Effector memory CD4-positive, alpha-beta T cell (primary cell): ENCODE results near the gene ARL3.

Experiments
- DNase-seq, 3 donors: peaks; one replicate each; pipeline ENCODE4 v3.0.0-alpha.2; 2020
- H3K27ac ChIP-seq: 2 replicates; pipeline ENCODE4 v1.7.0; 2013; ENCODE audit warnings: mild to moderate bottlenecking, low read length, moderate library complexity; ENCODE audit not compliant: insufficient read depth, poor library complexity, severe bottlenecking
- H3K27me3 ChIP-seq: replicated peaks from 2 replicates; pipeline ENCODE4 v1.7.0; 2013; ENCODE audit warnings: mild to moderate bottlenecking, low read length; ENCODE audit not compliant: insufficient read depth, control insufficient read depth, poor library complexity, severe bottlenecking
- H3K36me3 ChIP-seq: 2 replicates; pipeline ENCODE4 v1.7.0; 2013; ENCODE audit warnings: mild to moderate bottlenecking, low read length, moderate library complexity; ENCODE audit not compliant: control insufficient read depth, insufficient read depth
- H3K4me1 ChIP-seq: 2 replicates; pipeline ENCODE4 v1.7.0; 2013; ENCODE audit warnings: low read length, mild to moderate bottlenecking; ENCODE audit not compliant: control insufficient read depth, insufficient read depth, poor library complexity, severe bottlenecking
- H3K4me3 ChIP-seq: 2 replicates; pipeline ENCODE4 v1.7.0; 2013; ENCODE audit warnings: low read length, low read depth, mild to moderate bottlenecking; ENCODE audit not compliant: insufficient read depth, poor library complexity, severe bottlenecking
- H3K9me3 ChIP-seq: 2 replicates; pipeline ENCODE4 v1.7.0; 2013; ENCODE audit warnings: mild to moderate bottlenecking, low read length, moderate library complexity; ENCODE audit not compliant: control insufficient read depth

Gene ARL3

DNA sequence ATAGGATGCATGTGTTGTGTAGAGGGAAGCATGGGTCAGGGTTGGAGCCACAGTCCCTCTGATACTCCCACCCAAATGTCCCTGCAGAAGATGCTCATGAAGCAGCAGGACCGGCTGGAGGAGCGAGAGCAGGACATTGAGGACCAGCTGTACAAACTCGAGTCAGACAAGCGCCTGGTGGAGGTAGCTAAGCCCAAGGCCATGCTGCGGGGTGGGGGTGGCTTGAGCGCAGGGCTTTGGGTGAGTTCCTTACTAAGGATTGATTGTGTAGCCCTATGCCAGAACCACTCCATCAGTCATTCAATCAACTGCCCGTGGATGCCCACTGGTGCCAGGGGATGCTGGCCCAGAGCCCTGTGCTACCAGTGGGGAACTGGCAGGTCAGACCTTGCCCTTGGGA, 59.6 kb downstream of the ARL3 start:
- H3K36me3 ChIP-seq: peaks cover 55% of the 10 kb centered on the region
- DNase-seq: no peak
- H3K27ac ChIP-seq: no peak overlapping the region
- H3K4me3 ChIP-seq: no peak overlapping the region
- H3K4me1 ChIP-seq: peaks cover 37% of the 10 kb centered on the region
- no peaks in the 10 kb centered on the region for H3K9me3 ChIP-seq
- no peaks in the 10 kb centered on the region for H3K27me3 ChIP-seq

DNA sequence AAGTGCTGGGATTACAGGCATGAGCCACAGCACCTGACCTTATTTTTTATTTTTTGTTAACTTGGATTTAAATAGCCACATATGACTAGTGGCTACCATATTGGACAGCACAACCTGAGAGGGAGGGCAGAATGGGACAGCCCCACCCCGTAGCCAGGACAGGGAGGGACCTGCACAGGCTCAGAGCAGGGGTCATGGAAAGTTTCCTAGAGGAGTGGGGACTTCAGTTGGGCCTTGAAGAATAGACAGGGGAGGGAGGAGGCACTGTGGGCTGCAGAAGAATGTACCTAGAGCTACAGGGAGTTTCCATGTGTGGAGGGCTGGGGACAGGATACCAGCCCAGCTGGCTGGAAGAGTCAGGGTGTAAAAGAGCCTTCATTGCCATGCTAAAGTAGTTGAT, 61.1 kb downstream of the ARL3 start:
- peaks cover 47% of the 10 kb centered on the region for H3K36me3 ChIP-seq
- peaks cover 44% of the 10 kb centered on the region for H3K4me1 ChIP-seq
- H3K4me3 ChIP-seq: no peak overlapping the region
- H3K27me3 ChIP-seq: no peaks in the 10 kb centered on the region
- H3K27ac ChIP-seq: peak overlapping the region; percentile 29
- no peaks in the 10 kb centered on the region for H3K9me3 ChIP-seq
- no peak for DNase-seq

DNA sequence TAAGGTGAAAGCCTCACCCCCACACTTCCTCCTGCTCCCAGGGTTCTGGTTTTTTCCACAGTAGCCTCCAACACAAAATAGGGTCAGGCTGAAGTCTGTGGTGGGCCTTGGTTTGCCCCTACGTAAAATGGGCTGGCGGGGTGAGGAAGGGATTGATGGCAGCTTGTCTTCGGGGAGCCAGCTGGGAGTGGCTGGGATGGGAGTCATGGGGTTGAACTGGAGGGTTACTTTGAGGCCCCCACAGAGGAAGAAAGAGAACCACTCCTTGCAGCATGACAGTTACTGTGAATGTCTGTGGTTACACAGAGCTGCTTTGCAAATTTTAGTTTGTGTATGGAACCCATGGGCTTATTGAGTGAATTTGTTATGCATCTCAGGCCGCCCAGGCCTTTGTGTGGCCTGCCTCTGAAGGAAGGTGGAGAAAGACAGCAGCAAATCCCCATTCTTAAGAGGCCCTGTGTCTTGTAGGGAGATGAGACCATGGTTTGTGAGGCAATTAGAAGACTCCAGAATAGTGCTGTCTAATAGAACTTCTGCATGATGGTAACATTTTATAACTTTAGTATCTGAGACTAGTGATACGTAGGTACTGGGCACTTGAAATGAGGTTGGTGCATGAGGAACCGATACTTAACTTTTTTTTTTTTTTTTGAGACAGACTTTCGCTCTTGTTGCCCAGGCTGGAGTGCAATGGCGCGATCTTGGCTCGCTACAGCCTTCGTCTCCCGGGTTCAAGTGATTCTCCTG, 61.9 kb downstream of the ARL3 start:
- H3K4me1 ChIP-seq: peaks cover 51% of the 10 kb centered on the region
- no peaks in the 10 kb centered on the region for H3K27me3 ChIP-seq
- DNase-seq: no peak
- H3K27ac ChIP-seq: peak overlapping the region; percentile 50
- H3K9me3 ChIP-seq: no peaks in the 10 kb centered on the region
- peaks cover 45% of the 10 kb centered on the region for H3K36me3 ChIP-seq
- H3K4me3 ChIP-seq: no peak overlapping the region

DNA sequence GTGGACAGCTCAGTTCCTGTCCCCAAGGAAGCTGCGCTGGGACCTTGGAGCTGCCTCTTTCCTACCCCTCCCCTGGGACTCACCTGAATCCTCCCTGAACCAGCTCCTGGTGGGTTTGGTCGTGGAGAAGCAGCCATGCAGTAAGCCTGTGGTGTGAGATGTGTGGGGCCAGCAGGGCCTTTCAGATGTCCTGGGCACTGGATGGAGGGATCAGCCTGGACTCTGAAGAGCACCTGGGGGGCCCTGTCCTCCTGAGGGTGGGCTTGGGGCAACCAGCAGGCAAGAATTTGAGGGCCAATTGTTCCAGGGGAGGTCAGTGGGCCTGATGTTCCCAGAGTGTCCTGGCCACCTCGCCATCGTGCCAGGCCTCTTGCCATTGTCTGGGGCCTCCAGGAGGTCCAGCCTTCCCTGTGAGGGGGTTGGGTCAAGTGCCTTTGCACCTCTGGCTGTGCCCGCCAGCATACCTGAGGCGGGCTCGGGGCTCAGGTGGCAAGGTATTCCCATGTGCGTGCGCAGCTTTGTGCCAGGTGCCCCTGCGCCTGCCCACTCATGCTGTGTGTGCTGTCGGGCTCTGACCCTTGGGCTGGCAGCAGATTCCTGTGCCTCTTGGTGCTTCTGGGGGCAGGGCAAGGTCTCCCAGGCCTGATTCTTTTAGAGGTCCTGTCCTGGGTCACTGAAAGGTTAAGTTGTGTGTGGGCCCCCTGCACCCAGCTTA, 62.6 kb downstream of the ARL3 start:
- no peak for DNase-seq
- H3K9me3 ChIP-seq: no peaks in the 10 kb centered on the region
- peaks cover 56% of the 10 kb centered on the region for H3K4me1 ChIP-seq
- peak overlapping the region; percentile 50 for H3K27ac ChIP-seq
- H3K36me3 ChIP-seq: peaks cover 38% of the 10 kb centered on the region
- no peaks in the 10 kb centered on the region for H3K27me3 ChIP-seq
- H3K4me3 ChIP-seq: no peak overlapping the region

DNA sequence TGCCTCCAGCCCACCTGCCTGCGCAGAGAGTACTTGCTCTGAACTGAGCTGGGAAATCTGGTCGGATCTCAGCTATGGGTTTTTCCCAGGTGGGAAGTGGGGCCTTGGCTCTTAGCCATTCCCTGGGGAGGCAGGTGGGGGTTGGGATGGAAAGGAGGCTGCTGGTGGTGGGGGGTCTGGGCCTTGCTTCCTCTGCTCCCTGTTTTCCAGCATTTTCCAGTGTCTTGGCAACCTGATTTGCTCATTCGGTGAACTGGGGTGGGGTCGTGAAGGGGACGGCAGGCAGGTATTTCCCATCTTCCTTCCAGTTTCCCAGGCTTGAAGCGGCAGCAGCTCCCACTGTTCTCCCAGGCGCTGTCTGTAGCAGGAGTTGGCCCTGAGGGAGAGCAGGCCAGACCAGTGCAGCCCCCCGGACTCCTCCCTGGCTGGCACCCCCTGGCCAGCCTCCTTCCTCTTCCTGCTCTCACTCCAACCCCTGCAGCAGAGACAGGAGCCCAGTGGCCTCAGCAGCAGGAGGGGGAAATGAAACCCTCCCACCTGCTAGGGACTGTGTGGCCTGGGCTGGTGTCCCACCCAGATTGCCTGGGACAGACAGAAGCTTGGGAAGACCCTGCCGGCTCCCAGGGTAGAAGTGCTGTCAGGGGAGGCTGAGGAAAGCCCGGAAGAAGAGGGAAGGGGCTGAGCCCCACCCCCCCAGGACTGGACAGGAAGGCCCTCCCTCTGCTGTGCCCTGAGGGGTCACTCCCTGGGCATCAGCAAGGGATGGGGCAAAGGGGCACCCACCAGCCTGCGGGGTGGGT, 63.3 kb downstream of the ARL3 start:
- Histone ChIP-seq H3K27me3 (no peaks in the 10 kb centered on the region), H3K9me3 (no peaks in the 10 kb centered on the region), H3K4me3 (no peak overlapping the region), H3K27ac (peak overlapping the region; percentile 50), H3K4me1 (peaks cover 60% of the 10 kb centered on the region), H3K36me3 (peaks cover 30% of the 10 kb centered on the region)
- no peak for DNase-seq

DNA sequence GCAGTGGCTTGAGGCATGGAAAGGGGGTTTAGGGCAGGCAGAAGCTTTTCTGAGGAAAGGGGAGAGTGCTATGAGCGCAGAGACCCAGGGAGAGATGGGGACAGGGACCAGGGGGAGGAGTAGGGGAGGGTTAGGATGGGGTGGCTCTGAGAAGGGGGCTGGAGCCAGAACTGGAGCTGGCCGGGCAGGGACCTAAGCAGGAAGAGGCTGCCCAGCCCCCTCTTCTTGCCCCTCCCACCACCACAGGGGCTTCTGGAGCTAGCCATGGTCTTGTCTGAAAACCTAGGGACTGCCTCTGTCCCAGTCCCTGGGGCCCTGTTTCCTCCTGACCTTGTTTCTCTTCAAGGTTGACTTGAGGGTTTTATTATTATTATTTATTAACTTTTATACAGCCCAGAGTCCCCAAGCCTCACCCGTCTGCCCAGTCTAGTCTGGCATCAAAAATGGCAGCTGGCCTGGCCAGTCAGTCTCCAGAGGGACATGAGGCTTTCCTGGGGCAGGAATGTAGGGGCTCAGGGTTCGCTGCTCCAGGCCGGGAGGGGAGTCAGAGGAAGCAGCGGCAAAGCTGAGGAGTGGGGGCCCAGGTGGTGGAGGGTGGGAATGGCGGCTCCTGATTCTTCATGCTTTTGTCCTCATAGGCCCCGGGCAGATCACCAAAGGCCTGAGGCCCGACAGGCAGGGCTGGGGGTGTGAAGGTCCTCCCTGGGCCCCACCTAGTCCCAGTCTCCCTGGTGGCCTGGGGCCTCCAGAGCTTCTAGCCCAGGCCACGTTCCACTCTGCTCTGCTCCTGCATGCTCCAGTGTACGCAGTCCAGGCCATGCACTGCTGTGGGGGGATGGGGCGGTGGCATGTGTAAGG, 64.2 kb downstream of the ARL3 start:
- H3K27me3 ChIP-seq: no peaks in the 10 kb centered on the region
- H3K27ac ChIP-seq: peak overlapping the region; percentile 95
- H3K36me3 ChIP-seq: peaks cover 22% of the 10 kb centered on the region
- peaks cover 60% of the 10 kb centered on the region for H3K4me1 ChIP-seq
- no peaks in the 10 kb centered on the region for H3K9me3 ChIP-seq
- H3K4me3 ChIP-seq: peak overlapping the region; percentile 87
- DNase-seq: no peak

DNA sequence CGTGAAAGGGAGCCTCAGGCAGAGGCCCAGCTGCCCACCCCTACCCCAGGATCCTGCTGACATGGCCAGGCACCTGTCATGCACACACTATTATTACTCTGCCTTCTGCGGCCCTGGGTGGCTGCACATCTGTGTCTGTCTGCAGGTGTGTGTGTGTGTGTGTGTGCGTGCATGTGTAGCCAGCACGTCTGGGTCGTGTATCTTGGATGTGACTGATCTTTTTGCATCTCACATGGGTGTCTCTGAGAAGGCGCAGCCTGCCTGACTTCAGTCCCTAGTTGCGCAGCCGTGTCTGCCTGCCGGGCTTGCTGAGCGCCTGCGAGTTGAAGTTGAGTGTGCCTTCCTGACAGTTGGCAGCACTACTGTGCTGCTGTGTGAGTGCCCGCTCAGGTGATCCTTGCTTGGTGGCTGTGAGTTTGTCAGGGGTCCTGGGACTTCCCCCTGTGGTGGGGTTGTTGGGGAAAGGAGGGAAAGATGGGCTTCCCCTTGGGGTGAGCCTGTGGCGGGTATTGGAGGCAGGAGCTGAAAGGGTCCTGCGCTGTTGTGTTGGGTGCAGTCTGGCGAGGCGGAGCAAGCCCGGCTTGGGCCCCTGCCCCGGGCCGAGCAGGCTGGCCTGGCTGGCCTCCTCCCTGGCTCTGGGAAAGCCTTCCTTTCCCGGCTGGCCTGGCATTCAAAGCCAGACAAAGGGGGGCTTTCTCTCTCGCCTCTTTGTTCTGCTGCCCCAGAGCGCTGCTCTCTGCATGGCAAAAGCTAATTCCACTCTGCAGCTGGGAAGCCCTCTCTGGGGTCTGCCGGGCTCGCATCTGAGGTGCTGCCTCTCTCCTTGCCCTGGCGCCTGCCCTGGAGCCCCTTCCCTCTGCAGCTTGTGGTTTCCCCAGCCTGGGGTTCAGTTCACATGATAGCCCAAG, 65.1 kb downstream of the ARL3 start:
- peaks cover 13% of the 10 kb centered on the region for H3K36me3 ChIP-seq
- peaks cover 60% of the 10 kb centered on the region for H3K4me1 ChIP-seq
- no peaks in the 10 kb centered on the region for H3K9me3 ChIP-seq
- peak overlapping the region; percentile 95 for H3K27ac ChIP-seq
- H3K27me3 ChIP-seq: no peaks in the 10 kb centered on the region
- DNase-seq: no peak
- peak overlapping the region; percentile 87 for H3K4me3 ChIP-seq

DNA sequence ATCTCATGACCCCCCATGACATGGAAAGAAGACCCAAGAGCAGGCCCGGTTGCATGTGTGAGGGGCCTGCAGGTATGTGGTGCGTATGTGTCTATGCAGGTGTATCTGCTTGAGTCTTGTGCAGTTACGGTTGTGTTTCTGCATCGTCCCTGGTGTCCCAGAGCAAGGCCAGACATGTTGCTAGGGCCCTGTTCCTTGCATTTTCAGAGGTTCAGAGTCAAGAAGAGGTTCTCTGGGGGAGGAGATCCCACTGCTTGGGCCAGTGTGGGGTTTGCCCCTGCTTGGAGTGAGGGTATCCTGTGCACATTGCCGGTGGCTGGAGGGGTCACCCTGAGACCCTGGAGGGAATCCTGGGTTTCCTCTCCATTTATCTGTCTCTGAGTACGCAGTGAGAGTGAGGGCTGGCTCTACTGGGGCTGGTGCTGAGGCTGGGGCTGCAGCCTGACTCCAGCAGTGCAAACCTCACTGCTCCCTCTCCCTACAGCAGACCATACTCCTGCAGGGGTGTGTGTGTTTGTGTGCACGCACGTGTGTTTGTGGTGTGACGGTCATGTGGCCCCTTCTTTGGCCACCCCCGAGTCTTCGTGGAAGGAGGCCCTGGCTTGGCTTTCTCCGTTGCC, 65.8 kb downstream of the ARL3 start:
- DNase-seq: no peak
- Histone ChIP-seq H3K4me3 (peak overlapping the region; percentile 87), H3K27me3 (no peaks in the 10 kb centered on the region), H3K9me3 (no peaks in the 10 kb centered on the region), H3K4me1 (peaks cover 60% of the 10 kb centered on the region), H3K27ac (peak overlapping the region; percentile 95), H3K36me3 (peaks cover 5% of the 10 kb centered on the region)
